ENCODE results near the gene IRS2.

GRCh38 chr13:109723046-109723445 lies 63.3 kb downstream of the IRS2 start:
- no peak for TF ChIP-seq CTCF (conservative IDR thresholded peaks at IDR 0.05; ENCODE audit: low read length)
- TF ChIP-seq EZH2phosphoT487 (IDR thresholded peaks at IDR 0.05; ENCODE audit: borderline replicate concordance, low read depth, low read length) = no peak

Measured in OCI-LY7 (cell line).